Gastroesophageal sphincter (tissue), 3 donors: ENCODE results near the gene MAS1L.

ENCODE experiments used
- CTCF ChIP-seq, 4 experiments: fragments of 200-600 bp in 2 of 4; fragments of 450-650 bp in 2 of 4; sonication (generic) in 1 of 4; IDR thresholded peaks; one replicate each; pipeline ENCODE4 v1.5.1; 2017 to 2019; ENCODE audit warnings: antibody characterized with exemption in 4 of 4, mild to moderate bottlenecking in 2 of 4, moderate library complexity in 2 of 4
- EP300 ChIP-seq: sonication (generic); formaldehyde crosslinking; IDR thresholded peaks from one replicate; pipeline ENCODE4 v1.6.1; 2017; ENCODE audit warnings: antibody characterized with exemption, mild to moderate bottlenecking
- POLR2A ChIP-seq, 2 donors: fragments of 450-650 bp; IDR thresholded peaks; one replicate each; pipeline ENCODE4 v1.6.1; 2017; ENCODE audit warnings: antibody characterized with exemption in 2 of 2, mild to moderate bottlenecking in 2 of 2, moderate library complexity in 1 of 2
- POLR2AphosphoS5 ChIP-seq: sonication (generic); formaldehyde crosslinking; IDR thresholded peaks from one replicate; pipeline ENCODE4 v1.6.1; 2017; ENCODE audit warnings: antibody characterized with exemption

GRCh38 chr6:29462022-29462421 is 25.7 kb downstream of the MAS1L start:
- TF ChIP-seq CTCF (IDR thresholded peaks at IDR 0.05): no peak
- no peak for TF ChIP-seq POLR2A (IDR thresholded peaks at IDR 0.05)
- TF ChIP-seq POLR2AphosphoS5: no peak
- TF ChIP-seq EP300: no peak
